NCI-H1694 (cell line): ENCODE measurements around the gene OXSR1.
"Not testable (repeated sequence)": the region's sequence is repeated elsewhere in the genome, so short reads cannot be mapped to it uniquely, and the experiment has no call there.

ENCODE experiments used
- DNase-seq: peaks from one replicate; lab custom pipeline; 2025; lab: John Stamatoyannopoulos, UW

The OXSR1 gene

DNA sequence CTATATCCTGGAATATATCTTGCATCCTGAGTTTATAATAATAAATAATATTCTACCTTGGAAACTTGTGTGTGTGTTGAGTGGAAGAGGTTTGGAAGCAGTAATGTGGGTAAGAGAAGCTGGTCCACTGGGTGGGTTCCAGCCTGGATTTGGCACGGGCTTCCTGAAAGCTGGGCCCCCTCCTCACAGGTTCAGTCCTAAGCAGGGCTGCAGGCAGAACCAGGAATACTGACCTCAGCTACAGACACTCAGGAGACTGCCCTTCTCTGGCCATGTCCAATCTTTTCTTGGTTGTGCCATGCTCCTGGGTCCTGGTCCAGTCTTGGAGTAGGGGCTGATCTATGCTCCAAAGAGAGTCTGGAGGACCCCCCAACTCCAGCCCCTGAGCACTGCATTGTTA lies 22.4 kb upstream of the OXSR1 start:
- no peak for DNase-seq

DNA sequence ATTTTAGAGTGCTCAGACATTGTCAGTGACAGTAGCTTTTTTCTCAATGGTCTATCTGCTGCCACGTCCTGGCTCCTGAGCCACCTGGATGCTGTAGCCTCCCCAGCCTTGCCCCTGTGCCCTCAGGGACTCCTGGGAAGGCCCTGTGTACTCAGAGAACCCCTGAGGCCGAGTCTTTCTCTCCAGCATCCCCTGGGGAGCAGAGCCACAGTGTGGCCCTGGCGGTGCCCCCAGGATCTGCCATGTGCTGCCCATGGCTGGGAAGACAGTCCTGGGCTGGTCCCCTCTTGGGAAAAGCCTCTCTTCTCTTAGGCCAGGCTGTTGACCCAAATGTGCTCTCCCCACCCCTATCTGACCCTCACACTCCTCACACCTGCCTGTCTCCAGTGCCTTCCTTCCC lies 21.8 kb upstream of the OXSR1 start:
- no peak for DNase-seq

DNA sequence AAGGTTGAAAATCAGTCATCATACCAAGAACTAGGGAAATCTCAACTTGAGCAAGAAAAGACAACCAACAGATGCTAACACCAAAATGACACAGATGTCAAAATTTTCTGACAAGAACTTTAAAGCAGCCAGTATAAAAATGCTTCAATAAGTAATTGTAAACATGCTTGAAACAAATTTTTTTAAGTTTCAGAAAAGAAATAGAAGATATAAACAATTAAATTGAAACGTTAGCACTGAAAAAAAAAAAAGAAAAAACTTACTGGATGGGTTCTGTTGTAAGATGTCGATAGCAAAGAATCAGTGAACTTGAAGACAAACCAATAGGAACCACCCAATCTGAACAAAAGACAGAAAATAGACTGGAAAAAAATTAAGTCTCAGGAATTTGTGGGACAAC lies 18.8 kb upstream of the OXSR1 start:
- DNase-seq, result no peak

DNA sequence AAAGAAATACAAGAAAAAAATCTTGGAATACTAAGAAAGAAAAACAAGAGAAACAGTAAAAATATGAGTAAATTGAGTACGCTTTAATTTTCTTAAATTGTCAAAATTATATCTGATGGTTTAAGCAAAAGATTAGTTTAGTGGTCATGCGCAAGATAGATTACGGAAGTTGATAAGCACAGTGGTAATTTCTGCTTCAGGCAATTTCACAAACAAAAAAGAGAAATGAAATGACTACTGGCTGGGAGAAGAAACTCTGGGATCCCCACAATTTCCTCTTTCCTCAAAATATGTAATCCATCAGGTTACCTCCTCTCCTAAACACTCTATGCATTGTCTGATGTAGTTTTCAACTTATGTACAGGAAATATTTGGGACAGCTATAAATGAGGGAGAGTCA lies 17.9 kb upstream of the OXSR1 start:
- DNase-seq, result no peak

DNA sequence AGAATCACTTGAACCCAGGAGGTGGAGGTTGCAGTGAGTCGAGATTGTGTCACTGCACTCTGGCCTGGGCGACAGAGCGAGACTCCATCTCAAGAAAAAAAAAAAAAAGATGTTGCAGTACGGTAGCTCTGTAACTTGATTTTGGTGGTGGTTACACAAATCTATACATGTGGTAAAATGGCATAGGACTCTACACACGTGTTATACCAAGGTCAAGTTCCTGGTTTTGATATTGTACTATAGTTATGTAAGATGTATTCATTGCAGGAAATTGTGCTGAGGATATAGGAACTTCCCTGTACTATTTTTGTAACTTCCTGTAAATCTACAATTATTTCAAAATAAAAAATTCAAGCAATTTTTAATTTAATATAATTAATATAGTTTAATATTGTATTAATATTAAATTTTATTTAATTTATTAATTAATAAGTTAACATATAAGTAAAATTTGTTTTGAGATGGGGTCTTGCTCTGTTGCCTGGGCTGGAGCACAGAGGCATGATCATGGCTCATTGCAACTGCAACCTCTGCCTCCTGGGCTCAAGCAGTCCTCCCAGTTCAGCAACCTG lies 16.9 kb upstream of the OXSR1 start:
- DNase-seq, result no peak

DNA sequence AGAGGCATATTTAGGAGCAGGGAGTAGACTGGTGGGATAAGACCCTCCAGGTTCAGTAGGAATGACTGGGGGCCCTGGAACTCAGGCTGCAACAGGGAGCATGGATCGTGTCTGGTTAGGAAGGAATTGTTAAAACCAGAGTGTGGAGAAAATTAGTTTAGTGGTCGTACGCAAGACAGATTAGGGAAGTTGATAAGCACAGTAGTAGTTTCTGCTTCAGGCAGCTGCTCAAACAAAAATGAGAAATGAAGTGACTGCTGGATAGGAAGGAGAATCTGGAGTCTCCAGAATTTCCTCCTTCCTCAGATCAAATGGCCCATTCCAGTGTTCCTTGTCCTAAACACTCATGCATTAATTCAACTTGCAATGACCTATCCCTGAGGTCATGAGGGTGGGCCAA lies 15.6 kb upstream of the OXSR1 start:
- no peak for DNase-seq

DNA sequence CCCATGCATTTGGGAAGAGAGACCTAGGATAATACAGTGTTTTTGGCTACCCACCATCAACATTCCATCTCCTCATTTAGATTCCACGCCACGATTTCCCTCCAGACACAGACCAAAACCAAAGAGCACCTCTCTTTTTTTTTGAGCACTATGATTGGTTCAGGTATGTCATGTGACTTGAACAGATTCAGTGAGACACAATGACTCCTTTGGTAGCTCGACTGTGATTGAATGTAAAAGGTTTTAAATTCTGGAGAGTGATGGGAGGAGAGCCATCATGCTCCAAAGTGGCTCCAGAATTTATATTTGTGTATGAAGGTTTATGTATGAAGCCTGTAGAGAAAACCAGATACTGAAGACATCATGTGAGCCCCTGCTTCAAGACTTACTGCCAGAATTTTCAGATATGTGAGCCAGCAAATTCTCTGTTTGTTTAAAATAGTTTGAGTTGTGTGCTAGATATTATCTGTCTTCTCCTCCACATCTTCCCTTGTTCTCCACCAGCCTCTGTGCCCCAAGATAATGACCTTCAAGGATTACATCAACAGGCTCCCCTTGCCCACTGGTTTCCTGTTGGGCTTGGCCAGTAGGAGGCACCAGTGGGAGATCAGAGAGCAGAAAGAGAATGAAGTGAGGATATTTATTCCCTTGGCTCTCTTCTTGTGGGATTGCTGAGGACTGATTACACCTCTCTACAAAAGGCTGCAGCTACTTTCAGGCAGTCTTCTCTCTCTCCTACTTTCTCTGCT lies 14.4 kb upstream of the OXSR1 start:
- DNase-seq, result no peak

DNA sequence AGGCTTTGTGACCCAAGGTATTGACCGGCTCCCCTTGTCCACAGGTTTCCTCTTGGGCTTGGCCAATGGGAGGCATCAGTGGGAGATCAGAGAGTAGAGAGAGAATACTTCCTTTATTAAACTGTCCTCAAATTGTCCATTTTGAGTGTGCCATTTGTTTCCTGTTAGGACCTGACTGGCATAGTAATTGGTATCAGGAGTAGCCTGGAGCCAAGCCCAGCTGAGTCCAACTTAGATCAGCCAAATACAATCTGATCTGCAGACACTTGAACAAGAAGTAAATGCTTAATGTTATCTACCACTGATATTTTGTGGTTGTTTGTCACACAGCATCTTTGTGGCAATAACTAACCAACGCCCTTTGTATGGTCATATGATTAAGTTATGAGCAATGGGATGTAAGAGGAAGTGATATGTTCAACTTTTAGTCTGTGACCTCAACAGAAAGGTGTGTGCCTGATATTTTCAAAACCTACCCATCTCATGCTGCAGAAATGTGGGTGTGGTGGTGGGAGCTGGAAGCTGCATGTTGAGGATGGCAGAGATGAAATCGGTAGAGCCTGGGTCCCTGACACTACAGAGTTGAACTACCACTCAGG lies 13.6 kb upstream of the OXSR1 start:
- DNase-seq, result no peak

DNA sequence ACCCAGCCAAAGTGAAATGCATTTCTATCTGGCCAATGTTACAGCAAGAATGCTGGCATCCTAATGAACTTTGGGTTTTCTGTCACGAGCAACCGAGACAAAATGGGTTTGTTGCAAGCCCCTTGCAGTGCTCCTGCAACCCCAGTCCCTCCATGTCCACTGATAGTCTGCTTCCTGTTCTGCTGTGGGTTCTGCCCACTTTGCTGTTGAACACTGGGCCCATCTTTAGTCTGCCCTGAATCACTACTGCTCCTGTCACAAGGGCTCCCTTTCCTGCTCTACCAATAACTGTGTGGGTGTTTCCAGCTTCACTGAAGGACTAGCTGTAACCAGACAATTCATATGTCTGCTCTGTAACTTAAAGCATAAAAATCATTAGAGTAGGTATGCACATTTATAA lies 12.7 kb upstream of the OXSR1 start:
- no peak for DNase-seq

DNA sequence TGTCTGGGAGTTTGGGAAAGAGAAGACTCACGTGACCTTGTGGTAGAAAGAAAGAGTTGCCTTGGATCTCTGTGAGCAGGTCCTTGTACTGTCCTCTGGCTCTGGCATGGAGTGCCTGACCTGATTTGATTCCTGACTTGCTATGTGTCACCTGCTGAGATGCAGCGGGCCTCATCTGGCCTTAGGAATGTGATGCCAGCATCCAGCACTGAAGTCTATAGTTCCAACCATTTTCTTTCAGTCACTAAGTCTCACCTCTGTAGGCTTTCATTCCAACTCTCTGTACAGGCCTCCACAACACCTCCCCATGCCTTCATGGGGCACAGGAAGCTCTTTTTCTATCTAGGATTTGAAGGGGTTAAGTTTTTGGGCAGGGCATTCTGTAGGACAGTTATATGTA lies 12.1 kb upstream of the OXSR1 start:
- DNase-seq, result no peak

DNA sequence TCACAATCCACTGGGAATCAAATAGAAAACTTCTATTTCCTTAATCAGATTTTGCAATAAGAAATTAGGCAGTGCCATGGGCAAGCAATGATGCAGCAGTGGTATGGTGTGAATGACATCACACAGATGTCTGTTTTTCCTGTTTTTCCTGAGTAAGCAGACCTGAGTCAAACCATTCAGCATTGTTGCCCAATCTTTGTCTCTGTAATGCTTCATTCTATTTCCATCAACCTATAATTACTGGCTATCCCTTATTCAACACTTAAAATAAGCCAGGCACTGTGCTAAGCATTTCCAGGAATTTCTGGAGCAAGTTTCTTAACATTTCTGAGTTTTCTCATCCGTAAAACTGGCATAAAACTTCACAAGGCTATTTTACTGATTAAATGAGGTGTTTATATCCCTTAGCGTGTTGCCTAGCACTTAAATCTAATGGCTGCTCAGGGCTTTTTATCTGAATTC lies 11.3 kb upstream of the OXSR1 start:
- no peak for DNase-seq

DNA sequence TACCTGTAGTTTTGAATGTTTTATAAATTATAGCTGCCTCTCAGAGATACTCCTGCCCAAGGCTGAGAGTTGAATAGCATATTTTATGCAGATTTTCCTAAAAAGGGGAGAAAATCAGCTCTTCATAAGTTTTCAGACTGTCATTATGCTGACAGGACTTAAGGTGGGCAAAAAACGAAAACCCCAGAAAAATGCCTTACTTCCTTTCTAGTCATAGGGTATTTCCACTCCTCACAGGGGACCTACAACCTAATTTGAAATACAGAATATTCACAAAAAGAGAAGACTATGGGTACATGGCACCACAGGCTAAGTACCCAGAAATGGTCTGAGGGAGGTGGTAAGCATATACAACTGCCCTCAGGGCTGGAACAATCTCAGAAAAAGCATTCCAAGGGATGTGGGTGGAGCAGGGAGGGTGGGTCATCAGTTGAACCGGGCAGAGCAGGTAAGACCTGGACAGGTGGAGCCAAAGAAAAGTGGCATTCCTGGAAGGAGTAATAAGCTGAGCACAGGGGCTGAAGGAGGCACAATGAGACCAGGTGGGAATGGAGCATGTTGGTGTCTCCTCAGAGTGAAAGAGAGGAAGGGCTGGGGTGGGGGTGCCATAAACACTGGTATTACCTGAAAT lies 10.6 kb upstream of the OXSR1 start:
- DNase-seq, result no peak

DNA sequence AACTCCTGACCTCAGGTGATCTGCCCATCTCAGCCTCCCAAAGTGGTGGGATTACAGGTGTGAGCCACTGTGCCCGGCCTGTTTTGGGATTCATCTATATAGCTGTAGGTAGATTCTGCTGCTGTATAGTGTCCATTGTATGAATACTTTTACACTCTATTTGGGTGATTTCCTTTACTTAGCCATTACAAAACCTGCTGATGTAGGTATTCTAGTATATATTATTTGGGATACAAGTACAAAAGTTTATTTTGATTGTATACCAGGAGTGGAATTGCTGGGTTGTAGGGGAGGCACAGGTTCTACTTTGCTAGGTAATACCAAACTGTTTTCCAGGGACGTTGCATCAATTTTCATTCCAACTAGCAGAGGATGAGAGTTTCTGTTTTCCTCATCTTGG lies 9.5 kb upstream of the OXSR1 start:
- DNase-seq, result no peak

DNA sequence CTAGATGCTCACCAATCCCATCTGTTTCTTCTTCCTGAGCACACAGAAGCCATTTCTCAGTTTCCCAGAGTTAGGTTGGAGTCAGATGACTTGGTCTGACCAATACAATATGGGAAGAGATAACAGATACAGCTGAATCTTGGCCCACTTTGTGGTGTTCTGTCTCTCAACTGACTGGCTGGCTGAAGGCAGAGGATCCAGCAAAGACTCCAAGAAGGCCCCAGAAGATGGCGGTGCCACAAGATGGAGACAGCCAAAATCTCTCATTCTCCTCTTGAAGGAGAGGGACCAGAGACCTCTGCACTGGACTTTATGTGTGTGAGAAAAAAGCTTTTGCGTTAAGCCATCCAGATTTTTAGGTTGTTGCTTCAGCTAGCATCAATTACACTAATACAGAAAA lies 8.2 kb upstream of the OXSR1 start:
- DNase-seq, result no peak

DNA sequence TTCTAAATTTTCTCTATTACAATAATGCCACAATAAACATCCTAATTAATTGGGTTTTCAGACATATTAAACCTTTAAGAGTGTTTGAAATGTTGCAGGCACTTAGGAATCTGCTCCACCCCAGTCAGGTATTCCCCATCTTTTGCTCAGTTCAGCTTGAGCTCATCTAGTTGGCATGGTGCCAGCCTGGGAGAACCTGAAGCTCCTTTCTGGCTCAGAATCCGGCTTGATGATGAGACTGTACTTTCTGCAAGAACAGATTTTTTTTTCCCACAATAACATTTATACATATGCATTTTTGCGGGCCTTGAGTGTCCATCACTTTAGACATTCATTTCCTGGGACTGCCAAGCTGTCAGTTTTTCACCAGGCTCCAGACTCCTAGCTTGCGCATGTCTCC lies 7.7 kb upstream of the OXSR1 start:
- no peak for DNase-seq

DNA sequence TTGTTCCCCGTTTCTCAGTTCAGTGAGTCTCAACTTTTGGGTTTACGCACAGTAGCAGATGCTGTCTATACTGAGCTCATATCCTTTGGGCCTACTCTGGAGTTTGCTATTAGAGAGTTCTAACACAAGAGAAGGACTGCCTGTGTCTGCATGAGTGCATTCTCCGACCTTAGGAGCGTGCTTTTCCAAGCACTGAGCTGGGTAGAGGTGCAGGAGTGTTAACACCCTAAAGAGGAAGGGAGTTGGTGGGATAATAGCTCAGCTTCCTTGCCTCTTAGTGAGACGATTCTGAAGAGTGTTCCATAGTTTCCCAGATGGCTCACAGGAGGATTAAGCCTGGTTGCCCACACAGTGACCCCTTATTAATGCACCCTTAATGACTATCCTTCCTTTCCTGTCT lies 6.9 kb upstream of the OXSR1 start:
- no peak for DNase-seq

DNA sequence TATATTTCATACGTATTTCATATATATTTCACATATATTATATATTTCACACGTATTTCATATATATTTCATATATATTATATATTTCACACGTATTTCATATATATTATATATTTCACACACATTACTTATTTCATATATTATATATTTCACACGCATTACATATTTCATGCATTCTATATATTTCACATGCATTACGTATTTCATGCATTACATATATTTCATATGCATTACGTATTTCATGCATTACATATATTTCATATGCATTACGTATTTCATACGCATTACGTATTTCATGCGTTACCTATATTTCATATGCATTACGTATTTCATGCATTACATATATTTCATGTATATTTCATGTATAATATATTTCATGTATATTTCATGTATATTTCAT lies 4.6 kb upstream of the OXSR1 start:
- DNase-seq, result not testable (repeated sequence)

DNA sequence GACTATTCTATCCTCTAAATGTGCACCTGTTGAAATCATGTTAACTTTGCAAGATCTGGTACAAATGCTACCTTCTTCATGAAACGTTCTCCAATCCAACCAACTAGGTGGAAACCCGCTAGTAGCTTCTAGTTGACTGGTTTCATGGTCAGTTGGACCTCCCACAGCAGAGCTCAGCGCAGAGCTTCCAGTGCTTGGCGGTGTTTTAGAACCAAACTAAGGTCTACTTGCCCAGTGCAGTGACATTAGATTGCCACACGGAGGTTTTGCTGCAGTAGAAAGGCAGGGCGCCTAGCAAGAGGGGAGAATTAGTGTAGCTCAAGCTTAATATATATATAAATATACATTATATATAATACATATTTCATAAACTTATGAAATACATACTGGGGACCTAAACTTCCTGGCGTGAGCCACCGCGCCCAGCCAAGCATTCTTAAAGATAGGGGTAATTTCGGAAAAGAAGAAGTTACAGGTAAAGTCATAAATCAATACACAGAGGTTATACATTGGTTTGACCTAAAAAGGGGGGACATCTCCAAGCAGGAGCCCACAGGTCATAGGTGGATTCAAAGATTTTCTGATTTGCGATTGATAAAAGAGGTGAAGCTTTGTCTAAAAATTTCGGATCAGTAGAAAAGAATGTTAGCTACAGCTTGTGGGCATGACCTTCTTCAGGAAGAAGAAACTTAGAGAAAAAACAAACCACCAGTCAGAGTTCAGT lies 2.1 kb upstream of the OXSR1 start:
- no peak for DNase-seq

DNA sequence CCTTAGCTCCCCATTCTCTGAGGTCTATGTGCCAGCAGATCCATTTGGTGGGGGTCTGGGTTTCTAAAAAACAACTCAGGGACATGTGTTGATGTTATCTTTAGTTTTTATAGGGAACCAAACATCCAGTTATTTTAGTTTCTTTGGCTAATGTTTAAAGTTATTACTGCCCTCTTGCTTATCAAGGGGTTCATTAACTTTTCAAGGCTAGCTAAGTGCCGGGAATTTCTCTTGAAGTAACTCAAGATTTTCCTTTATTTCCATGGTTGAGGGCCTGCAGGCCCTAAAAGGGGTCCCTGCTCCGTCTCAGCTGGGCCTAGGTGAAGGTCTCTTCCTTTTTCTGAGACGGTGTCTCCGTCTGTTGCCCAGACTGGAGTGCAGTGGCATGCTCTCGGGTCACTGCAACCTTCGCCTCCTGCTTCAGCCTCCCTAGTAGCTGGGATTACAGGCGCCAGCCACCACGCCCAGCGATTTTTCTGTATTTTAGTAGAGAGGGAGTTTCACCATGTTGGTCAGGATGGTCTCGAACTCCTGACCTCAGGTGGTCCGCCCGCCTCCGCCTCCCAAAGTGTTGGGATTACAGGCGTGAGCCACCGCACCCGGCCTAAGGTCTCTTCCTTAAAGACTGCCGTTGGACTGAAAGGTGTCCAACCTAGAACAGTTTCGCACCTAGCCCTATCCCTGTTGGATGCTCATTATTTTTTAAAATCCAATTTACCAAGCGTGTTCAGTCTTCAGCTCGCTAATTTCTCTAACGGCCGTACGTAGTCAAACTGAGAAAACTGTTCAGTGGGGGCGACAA lies 1.3 kb upstream of the OXSR1 start:
- no peak for DNase-seq

DNA sequence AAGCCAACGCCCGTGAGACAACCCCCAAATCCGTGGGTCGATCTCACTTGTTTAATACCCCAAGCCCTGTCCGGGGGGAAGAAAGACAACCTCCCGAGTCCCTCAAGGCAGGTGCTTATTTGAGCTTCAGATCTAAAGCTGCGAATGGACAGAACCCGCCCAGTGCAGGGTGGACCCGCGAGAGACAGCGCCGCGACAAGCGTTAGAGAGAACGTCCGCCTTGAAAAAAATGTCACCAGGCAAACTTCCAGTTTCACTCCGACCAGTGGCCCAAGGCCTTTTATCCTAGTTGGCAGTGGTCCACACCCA lies 740 bp upstream of the OXSR1 start:
- no peak for DNase-seq

DNA sequence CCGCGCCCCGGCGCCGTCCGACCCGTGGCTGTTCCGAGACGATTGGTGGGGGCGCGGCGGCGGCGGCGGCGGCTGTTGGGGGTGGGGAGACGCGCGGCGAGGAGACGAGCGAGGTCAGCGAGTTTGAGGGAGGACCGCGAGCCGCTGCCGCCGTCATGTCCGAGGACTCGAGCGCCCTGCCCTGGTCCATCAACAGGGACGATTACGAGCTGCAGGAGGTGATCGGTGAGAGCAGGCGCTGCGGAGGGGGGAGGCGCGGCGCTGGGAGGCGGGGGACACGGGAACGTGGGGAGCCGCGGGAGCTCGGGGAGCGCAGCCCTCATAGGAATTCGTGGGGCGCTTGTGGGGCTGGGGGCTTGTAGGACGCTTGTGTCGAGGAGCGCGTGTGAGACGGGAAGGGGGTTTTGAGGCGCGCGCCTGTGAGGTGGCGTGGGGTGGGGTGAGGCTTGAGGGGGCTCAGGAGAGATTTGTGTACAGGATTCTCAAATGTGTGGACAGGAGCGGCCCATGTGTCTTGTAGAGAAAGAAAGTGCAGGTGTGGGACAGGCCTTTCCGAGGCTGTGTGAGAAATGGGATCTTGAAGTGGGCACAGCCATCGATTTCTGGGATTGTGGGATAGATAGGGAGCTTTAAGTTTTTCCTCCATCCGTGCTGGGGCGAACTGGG lies 518 bp downstream of the OXSR1 start:
- DNase-seq, result no peak
